ENCODE measurements around the gene IKZF2.

The IKZF2 gene

GRCh38 chr2:212994976-212995375, 156.4 kb downstream of the IKZF2 start:
- no peak for DNase-seq

DNA sequence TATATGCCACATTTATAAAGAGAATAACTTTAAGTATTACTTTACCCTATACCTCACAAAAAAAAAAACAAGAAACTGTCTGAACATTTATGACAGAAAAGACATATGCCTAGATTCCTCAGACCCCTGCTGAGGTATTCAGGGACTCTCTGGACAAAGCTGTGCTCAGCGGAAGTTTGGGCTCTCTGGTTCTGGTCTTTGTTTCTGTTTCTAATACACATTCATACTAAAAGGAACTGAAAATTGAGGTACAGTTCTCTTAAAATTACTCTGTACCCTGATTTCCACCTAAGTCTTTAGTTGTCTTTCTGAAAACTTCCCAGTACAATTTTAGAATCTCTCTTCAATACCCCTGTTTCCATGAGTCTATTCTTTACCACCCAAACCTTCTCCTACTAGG, 160.3 kb downstream of the IKZF2 start:
- DNase-seq, result no peak

- DNase-seq, result no peak
These were observed 160.7 kb downstream of the IKZF2 start for GRCh38 chr2:212990697-212991096.

DNA sequence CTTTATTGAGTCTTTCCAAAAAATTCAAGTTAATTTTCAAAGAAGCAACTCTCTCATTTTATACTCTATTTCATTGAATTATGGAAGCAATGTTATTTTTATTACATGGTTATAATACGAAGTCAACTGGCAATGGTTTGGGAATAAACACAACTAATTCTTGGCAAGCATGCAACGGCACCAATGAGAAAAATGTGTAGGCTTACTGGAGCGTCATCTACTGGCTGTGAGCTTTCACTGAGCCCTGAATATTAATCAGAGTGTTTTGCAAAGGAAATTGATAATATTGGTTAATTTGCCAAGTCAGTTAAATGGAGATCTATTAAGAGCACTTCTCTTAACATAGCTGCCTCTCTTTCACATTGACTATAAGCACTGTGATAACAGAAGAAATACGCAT, 163.9 kb downstream of the IKZF2 start:
- DNase-seq, result no peak

DNA sequence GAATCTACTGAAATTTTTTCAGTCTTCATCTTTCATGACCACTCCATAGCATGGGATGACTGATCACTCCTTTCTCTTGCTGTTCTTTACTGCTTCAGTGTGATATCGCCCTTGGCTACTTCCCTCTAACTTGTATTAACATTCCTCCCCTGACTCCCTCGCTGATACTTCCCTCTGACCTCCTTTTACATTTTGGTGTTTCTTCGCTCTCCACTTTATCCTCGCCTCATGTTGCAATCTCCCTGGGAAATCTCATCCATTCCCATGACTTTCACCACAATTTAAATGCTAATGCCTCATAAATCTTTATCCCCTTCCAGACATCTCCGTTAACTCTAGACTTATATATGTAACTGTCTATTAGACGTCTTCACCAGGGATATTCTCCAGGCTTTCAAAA, 167.3 kb downstream of the IKZF2 start:
- DNase-seq, result no peak

DNA sequence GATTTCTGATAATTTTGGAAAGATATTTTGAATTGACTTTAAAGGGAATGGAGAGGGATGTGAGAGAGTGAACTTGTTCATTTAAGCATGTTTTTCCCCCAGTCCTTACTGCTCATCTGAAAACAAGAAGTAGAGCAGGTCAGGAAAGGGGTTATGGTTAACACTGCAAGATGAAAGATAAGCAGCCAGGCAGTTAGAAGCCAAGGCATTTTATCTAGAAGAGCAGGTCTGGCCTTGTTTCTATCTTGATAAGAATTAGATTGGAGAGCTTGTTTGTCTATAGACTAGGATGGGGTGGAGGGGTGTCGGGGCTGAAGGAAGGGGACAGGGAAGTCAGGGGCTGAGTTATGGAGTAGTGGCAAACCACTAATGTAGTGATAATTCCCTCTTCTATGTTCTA, 171.6 kb downstream of the IKZF2 start:
- DNase-seq, result no peak

DNA sequence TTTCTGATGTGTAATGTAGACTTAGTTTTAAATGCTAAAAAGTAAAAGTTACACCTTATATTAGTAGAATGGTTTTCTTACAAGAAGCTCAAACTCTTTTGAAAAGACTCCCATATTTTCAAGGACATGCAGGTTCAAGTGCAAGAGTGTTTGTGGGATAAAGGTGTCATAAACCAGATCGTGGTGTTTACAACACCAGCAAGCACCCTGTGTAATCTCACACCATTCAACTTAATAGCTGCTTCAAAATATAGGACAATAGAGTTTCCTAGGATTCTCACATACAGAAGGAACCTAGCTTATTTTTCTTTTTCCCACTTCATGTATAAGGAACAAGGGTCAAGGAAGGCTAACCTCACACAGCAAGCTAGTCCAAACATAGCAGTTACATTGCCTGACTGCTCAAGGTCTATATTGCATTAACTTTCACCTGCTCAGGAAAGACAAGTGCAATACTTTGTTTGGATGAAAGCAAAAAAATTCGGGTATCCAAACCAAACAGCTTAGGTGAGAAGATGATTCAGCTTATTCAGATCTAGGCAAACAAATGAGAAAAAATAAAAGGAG, 172.3 kb downstream of the IKZF2 start:
- DNase-seq, result no peak

- DNase-seq, result no peak
These were observed 174.3 kb downstream of the IKZF2 start for GRCh38 chr2:212977152-212977551.

- DNase-seq, result no peak
These were observed 176.1 kb downstream of the IKZF2 start for GRCh38 chr2:212975333-212975732.

DNA sequence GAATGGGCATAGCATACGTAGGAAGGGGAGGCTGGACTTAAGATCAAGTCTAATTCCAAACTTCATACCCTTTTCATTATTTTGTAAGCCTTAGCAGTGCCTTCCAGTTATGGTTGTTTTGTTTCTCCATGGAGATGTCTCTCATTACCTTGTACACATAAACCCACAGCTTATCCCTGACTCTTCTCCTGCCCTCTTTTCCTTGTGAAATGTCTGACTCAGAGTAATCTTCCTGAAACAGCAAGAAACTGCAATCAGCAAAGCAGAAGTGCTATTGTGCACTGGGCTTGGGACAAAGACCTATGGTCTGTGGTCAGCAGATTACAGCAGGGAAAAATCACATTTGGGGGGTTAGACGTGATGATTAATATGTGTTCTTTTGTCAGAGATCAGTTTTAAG, 176.7 kb downstream of the IKZF2 start:
- no peak for DNase-seq

DNA sequence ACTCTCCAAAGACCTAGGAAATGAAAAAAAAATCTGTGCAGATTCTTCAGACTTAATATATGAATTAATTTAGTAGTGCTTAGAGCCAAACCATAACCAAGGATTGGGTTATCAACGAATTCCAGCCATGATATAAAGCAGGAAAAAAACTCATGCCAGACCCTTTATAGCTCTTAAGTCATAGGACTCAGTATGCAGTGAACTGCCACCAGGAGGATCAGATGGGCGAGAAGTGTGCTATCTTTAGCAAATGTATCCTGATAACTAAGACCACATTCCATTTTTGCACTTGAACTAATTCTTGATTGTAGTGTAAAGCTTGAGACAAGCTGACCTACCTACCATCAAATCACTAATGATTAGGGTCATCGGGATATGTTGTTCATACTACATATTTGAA, 178.1 kb downstream of the IKZF2 start:
- DNase-seq, result no peak

- no peak for DNase-seq
These were observed 181.3 kb downstream of the IKZF2 start for GRCh38 chr2:212970132-212970531.

DNA sequence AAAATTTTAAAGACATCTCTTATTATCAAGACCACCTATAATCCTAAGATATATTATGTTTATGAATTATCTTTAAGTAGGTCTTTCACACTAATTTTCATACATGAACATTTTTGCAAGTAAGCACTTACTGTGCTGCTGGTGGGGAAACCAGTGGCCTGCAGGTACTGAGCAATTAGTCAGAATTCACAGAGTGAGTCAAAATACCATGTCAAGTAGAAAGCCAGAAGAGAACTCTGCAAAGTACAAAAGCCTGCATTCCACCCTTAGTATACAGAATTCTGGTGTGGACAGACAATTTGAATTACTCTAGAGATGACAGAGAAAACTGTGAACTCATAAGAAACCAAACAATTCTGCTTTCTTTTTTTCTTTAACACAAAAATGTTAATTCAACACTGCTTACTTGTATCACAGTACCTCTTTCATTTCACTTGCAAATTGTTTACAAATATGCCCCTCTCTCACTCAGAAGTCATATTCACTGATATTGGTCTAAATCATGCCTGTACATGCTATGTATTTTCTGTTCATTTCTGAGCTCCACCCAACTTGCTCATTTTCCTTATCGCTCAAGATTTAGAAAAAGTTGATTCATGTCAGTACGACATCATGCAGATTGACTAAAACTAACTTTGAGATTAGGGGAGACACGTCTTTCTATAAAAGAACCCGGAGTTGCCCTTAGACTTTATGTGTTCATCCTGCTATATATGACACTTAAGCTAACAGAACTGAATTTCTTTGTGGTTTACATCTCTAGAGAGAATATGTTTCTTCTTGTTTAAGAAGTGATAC, 182.9 kb downstream of the IKZF2 start:
- no peak for DNase-seq

- no peak for DNase-seq
These were observed 184.5 kb downstream of the IKZF2 start for GRCh38 chr2:212966884-212967283.

DNA sequence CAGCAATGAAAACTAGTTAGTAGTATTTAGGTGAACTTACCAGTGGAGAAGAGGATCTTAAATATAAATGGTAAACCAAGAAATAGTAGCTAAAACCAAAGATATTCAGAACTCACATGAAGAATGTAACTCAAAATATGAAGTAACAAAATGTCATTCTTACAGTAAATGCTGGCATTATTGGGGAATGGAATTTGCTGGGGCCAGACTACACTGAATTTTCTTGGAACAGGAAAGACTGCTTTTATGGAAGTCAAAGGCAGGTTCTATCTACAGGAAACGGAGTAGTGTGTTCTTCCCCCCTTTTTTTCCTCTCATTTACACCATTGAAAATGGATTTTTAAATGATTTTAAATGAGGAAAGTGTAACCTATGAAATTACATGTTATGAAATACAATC, 188.7 kb downstream of the IKZF2 start:
- DNase-seq, result no peak

- no peak for DNase-seq
These were observed 190.2 kb downstream of the IKZF2 start for GRCh38 chr2:212961255-212961654.

GRCh38 chr2:212960336-212960735, 191.1 kb downstream of the IKZF2 start:
- DNase-seq, result no peak

GRCh38 chr2:212959471-212960117, 191.8 kb downstream of the IKZF2 start:
- no peak for DNase-seq

GRCh38 chr2:212958757-212959295, 192.6 kb downstream of the IKZF2 start:
- no peak for DNase-seq

DNA sequence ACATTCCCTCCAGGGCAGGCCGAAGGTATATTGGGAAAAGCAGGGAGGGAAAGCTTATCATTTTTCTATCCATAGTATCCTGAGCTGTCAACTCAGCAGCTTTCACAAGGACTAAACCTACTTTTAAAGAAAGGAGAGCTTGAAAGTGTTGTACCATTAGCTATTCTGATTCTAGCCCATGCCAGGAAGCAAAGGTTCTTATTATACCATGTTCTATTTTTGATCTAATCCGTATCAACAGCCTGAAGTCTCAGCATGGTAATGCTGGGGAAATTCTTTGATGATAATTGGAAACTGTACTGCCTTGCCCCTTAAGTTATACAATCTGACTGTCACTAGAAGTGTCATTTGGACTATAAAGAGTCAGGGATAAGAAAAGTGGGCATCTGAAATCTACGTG, 193.3 kb downstream of the IKZF2 start:
- no peak for DNase-seq

- no peak for DNase-seq
These were observed 193.8 kb downstream of the IKZF2 start for GRCh38 chr2:212957624-212958023.

- DNase-seq, result no peak
These were observed 194.5 kb downstream of the IKZF2 start for GRCh38 chr2:212956665-212957607.

All from effector CD8-positive, alpha-beta T cell (primary cell).